Ovary (tissue), 3 donors: ENCODE data around the gene REV3L.

Source experiments
- CTCF ChIP-seq, 3 donors: fragments of 450-650 bp in 2 of 3; fragments of 200-600 bp in 1 of 3; IDR thresholded peaks; one replicate each; pipeline versions ENCODE4 v1.5.1 to v1.8.0; 2016 to 2022; ENCODE audit warnings: antibody characterized with exemption in 3 of 3, mild to moderate bottlenecking in 1 of 3
- EP300 ChIP-seq: sonication (generic); formaldehyde crosslinking; IDR thresholded peaks from one replicate; pipeline ENCODE4 v1.6.1; 2017; ENCODE audit warnings: antibody characterized with exemption
- donor health status: DM: no; HTN: no; CAD: no.

GRCh38 chr6:111269401-111269970 is 213.5 kb downstream of the REV3L start:
- TF ChIP-seq CTCF (IDR thresholded peaks at IDR 0.05): no peak
- TF ChIP-seq EP300: no peak
